HG02763 (cell line): ENCODE results near the gene UNC13C.

Experiments used
- ATAC-seq: cut with Tn5 transposase; IDR thresholded peaks from one replicate; pipeline ENCODE4 v1.9.1; 2021; ENCODE audit warnings: mild to moderate bottlenecking, moderate library complexity; ENCODE audit not compliant: unreplicated experiment

UNC13C gene

GRCh38 chr15:54017959-54018358, 39.7 kb downstream of the UNC13C start:
- no peak for ATAC-seq

- no peak for ATAC-seq
Observed at GRCh38 chr15:54026258-54026657, 48.0 kb downstream of the UNC13C start.

- ATAC-seq = no peak
Observed at GRCh38 chr15:54026891-54027290, 48.6 kb downstream of the UNC13C start.

- no peak for ATAC-seq
Observed at GRCh38 chr15:54029081-54029480, 50.8 kb downstream of the UNC13C start.

GRCh38 chr15:54032066-54032465, 53.8 kb downstream of the UNC13C start:
- no peak for ATAC-seq

GRCh38 chr15:54033356-54033860, 55.2 kb downstream of the UNC13C start:
- no peak for ATAC-seq

- ATAC-seq = no peak
Observed at GRCh38 chr15:54033869-54034458, 55.7 kb downstream of the UNC13C start.

- ATAC-seq = no peak
Observed at GRCh38 chr15:54035616-54036015, 57.4 kb downstream of the UNC13C start.

GRCh38 chr15:54045397-54045796, 67.2 kb downstream of the UNC13C start:
- ATAC-seq = no peak

GRCh38 chr15:54046093-54046492, 67.9 kb downstream of the UNC13C start:
- no peak for ATAC-seq

GRCh38 chr15:54064365-54064764, 86.1 kb downstream of the UNC13C start:
- no peak for ATAC-seq

GRCh38 chr15:54066403-54066802, 88.2 kb downstream of the UNC13C start:
- no peak for ATAC-seq

GRCh38 chr15:54082836-54083492, 104.7 kb downstream of the UNC13C start:
- no peak for ATAC-seq

GRCh38 chr15:54083501-54083900, 105.3 kb downstream of the UNC13C start:
- ATAC-seq = no peak

GRCh38 chr15:54083991-54084390, 105.8 kb downstream of the UNC13C start:
- no peak for ATAC-seq

- no peak for ATAC-seq
Observed at GRCh38 chr15:54088837-54089236, 110.6 kb downstream of the UNC13C start.

- ATAC-seq = no peak
Observed at GRCh38 chr15:54089776-54090175, 111.5 kb downstream of the UNC13C start.

- ATAC-seq = no peak
Observed at GRCh38 chr15:54091651-54092050, 113.4 kb downstream of the UNC13C start.

GRCh38 chr15:54094661-54095060, 116.4 kb downstream of the UNC13C start:
- ATAC-seq = no peak

GRCh38 chr15:54097019-54097418, 118.8 kb downstream of the UNC13C start:
- ATAC-seq = no peak

- no peak for ATAC-seq
Observed at GRCh38 chr15:54099010-54099409, 120.8 kb downstream of the UNC13C start.

- ATAC-seq = no peak
Observed at GRCh38 chr15:54101664-54102270, 123.5 kb downstream of the UNC13C start.
